T-cell (primary cell): ENCODE results near the gene GCN1. TPM values are rescaled to one million over a fixed set of nuclear protein-coding genes. Genes with fewer than 3 reads are reported as not detected.

Source experiments
- ATAC-seq, 4 experiments: fragments of 200-7000 bp in 3 of 4; fragments of 150-1000 bp in 1 of 4; cut with Tn5 transposase; replicated peaks in 1 of 4; 1 replicate in 3 of 4; 2 replicates in 1 of 4; pipeline ENCODE4 v1.10.0; 2021; ENCODE audit warnings: moderate library complexity in 3 of 4, mild to moderate bottlenecking in 2 of 4, moderate number of reproducible peaks in 1 of 4
- CTCF ChIA-PET, 2 donors: fragments of 300-600 bp; sonication (Branson Sonifier 250); formaldehyde crosslinking; loops; one replicate each; lab custom pipeline; 2022; ENCODE audit warnings: antibody characterized with exemption in 2 of 2; lab: Charles Lee
- POLR2A ChIA-PET, 2 donors: fragments of 300-600 bp; sonication (Branson Sonifier 250); formaldehyde crosslinking; loops; one replicate each; lab custom pipeline; 2022; ENCODE audit warnings: antibody characterized with exemption in 2 of 2; lab: Charles Lee
- DNase-seq, 35 experiments: peaks; one replicate each; pipeline versions ENCODE4 v3.0.0 to v3.0.0-alpha.2; 2013 to 2023
- H3K27ac ChIP-seq: one replicate; pipeline ENCODE4 v1.5.1; 2013; ENCODE audit warnings: low read length
- H3K27me3 ChIP-seq, 2 experiments: replicated peaks in 1 of 2; 1 replicate in 1 of 2; 2 replicates in 1 of 2; pipeline versions ENCODE4 v1.6.1 to v1.7.0; 2013; ENCODE audit warnings: low read length in 1 of 2, mixed read lengths in 1 of 2; ENCODE audit not compliant: control insufficient read depth in 2 of 2, insufficient read depth in 2 of 2; ENCODE audit errors: extremely low read depth in 1 of 2
- H3K36me3 ChIP-seq, 2 donors: 1 replicate in 1 of 2; 2 replicates in 1 of 2; pipeline versions ENCODE4 v1.6.1 to v1.7.0; 2013; ENCODE audit warnings: low read length in 1 of 2; ENCODE audit not compliant: control insufficient read depth in 2 of 2, insufficient read depth in 1 of 2; ENCODE audit errors: extremely low read depth in 1 of 2
- H3K4me1 ChIP-seq, 2 experiments: 1 replicate in 1 of 2; 2 replicates in 1 of 2; pipeline versions ENCODE4 v1.6.1 to v1.7.0; 2013; ENCODE audit warnings: low read length in 2 of 2, mixed read lengths in 1 of 2; ENCODE audit not compliant: insufficient read depth in 2 of 2, control insufficient read depth in 1 of 2; ENCODE audit errors: extremely low read depth in 1 of 2
- H3K4me3 ChIP-seq, 2 donors: 1 replicate in 1 of 2; 2 replicates in 1 of 2; pipeline versions ENCODE4 v1.5.1 to v1.7.0; 2013; ENCODE audit warnings: mild to moderate bottlenecking in 2 of 2, low read length in 1 of 2, moderate library complexity in 1 of 2; ENCODE audit not compliant: control insufficient read depth in 1 of 2; ENCODE audit errors: extremely low read depth in 1 of 2
- H3K9me3 ChIP-seq: 2 replicates; pipeline ENCODE4 v1.7.0; 2013
- H3K27ac Mint-ChIP-seq, 2 donors: one replicate each; pipeline ENCODE4 v1.8.0; 2020 to 2021; ENCODE audit warnings: mild to moderate bottlenecking in 2 of 2, mixed read lengths in 2 of 2
- H3K27me3 Mint-ChIP-seq, 2 donors: one replicate each; pipeline ENCODE4 v1.8.0; 2021 to 2022; ENCODE audit warnings: mixed read lengths in 2 of 2
- H3K36me3 Mint-ChIP-seq: one replicate; pipeline ENCODE4 v1.8.0; 2021; ENCODE audit warnings: mixed read lengths
- H3K4me1 Mint-ChIP-seq, 3 donors: one replicate each; pipeline ENCODE4 v1.8.0; 2020 to 2022; ENCODE audit warnings: mixed read lengths in 3 of 3, mild to moderate bottlenecking in 1 of 3
- H3K4me3 Mint-ChIP-seq, 3 donors: one replicate each; pipeline ENCODE4 v1.8.0; 2020 to 2022; ENCODE audit warnings: mild to moderate bottlenecking in 3 of 3, mixed read lengths in 3 of 3, moderate library complexity in 3 of 3
- H3K9me3 Mint-ChIP-seq, 3 donors: one replicate each; pipeline ENCODE4 v1.8.0; 2020 to 2022; ENCODE audit warnings: mixed read lengths in 3 of 3
- WGBS: methylation state at CpG from one replicate; pipeline ENCODE4 v1.1.5; 2013; ENCODE audit warnings: missing lambda C conversion rate; ENCODE audit not compliant: insufficient coverage; 5-methylcytosine and 5-hydroxymethylcytosine counted together
- total RNA-seq, 35 experiments: library from RNA in 6 of 35; stranded (reverse) in 6 of 35; fragments of 120-200 nt in 1 of 35; gene quantifications; one replicate each; pipeline versions ENCODE4 v1.2.1 to v1.2.4 and lab custom pipeline; 2013 to 2026

Gene GCN1
- total RNA-seq, 5 donors from 2014 or later (not counting 1 experiment from before 2014, with no cell fraction given), result 139 to 171 (median 161) TPM

GRCh38 chr12:120161852-120162251 lies 32.7 kb downstream of the GCN1 start:
- ChIA-PET CTCF (no interaction called here), POLR2A (no interaction called here)
- Histone ChIP-seq H3K9me3 (no peaks in the 10 kb centered on the region), H3K27me3 (no peaks in the 10 kb centered on the region), H3K4me1 (peaks cover 0 to 3% of the 10 kb centered on the region in 2 experiments), H3K4me3 (no peak overlapping the region), H3K27ac (no peak overlapping the region), H3K36me3 (peaks cover 32 to 79% of the 10 kb centered on the region in 2 donors)
- Mint-ChIP-seq H3K4me1 (peaks cover 0 to 2% (median 0%) of the 10 kb centered on the region in 3 donors), H3K4me3 (no peak overlapping the region), H3K27me3 (no peaks in the 10 kb centered on the region), H3K9me3 (no peaks in the 10 kb centered on the region), H3K36me3 (peaks cover 50% of the 10 kb centered on the region), H3K27ac (no peak overlapping the region)
- over 99% methylated on average over 11 of the region's 11 CpGs for WGBS
- ATAC-seq, result no peak
- DNase-seq, result no peak

GRCh38 chr12:120159509-120160237 lies 34.8 kb downstream of the GCN1 start:
- ATAC-seq, result no peak
- Mint-ChIP-seq H3K36me3 (peaks cover 64% of the 10 kb centered on the region), H3K4me3 (no peak overlapping the region), H3K27ac (no peak overlapping the region), H3K4me1 (peaks cover 0 to 2% (median 0%) of the 10 kb centered on the region in 3 donors), H3K9me3 (no peaks in the 10 kb centered on the region), H3K27me3 (no peaks in the 10 kb centered on the region)
- Histone ChIP-seq H3K27ac (no peak overlapping the region), H3K27me3 (no peaks in the 10 kb centered on the region), H3K36me3 (peaks cover 37 to 97% of the 10 kb centered on the region in 2 donors), H3K4me1 (peaks cover 0 to 6% of the 10 kb centered on the region in 2 experiments), H3K9me3 (no peaks in the 10 kb centered on the region), H3K4me3 (no peak overlapping the region)
- WGBS, result 97% methylated on average over 7 of the region's 12 CpGs
- ChIA-PET POLR2A (no interaction called here), CTCF (interaction anchor here in 1 of 2 donors (0.7 kb wide), 1 partner anchor 42 kb away, joined by 5 read pairs; the partner anchor contains the start of gene RPLP0)
- DNase-seq, result no peak

DNA sequence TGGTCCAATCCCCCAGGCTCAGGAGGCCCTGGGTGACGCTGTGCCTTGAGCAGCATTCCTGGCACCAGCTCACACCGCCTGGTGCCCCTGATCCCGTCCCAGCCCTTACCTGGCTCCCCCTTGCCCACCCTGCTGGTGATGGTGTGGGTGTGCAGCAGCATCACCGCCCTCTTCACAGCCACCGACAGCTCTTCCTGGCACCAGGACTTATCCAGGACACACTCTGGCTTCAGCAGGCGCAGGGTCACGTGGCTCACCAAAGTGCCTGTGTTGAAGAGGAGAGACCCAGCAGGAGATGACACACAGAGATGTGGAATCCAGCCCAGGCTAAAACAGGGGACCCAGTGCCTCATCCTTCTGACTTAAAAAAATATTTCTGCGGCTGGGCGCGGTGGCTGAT lies 36.2 kb downstream of the GCN1 start:
- no peaks in the 10 kb centered on the region for H3K27me3 Mint-ChIP-seq
- H3K27me3 ChIP-seq, result no peaks in the 10 kb centered on the region
- H3K4me1 ChIP-seq, result peaks cover 0 to 6% of the 10 kb centered on the region in 2 experiments
- CTCF ChIA-PET, result interaction anchor here in 1 of 2 donors (0.6 kb wide), 1 partner anchor 122 kb away, joined by 4 read pairs; no protein-coding TSS in a partner anchor
- peaks cover 0 to 2% (median 0%) of the 10 kb centered on the region in 3 donors for H3K4me1 Mint-ChIP-seq
- H3K4me3 Mint-ChIP-seq, result no peak overlapping the region
- peaks cover 68% of the 10 kb centered on the region for H3K36me3 Mint-ChIP-seq
- no peaks in the 10 kb centered on the region for H3K9me3 ChIP-seq
- no peaks in the 10 kb centered on the region for H3K9me3 Mint-ChIP-seq
- no peak overlapping the region for H3K4me3 ChIP-seq
- WGBS, result 92% methylated on average over 8 of the region's 10 CpGs
- H3K27ac ChIP-seq, result no peak overlapping the region
- ATAC-seq (no peak), DNase-seq (no peak)
- POLR2A ChIA-PET, result no interaction called here
- H3K36me3 ChIP-seq, result peaks cover 43 to 98% of the 10 kb centered on the region in 2 donors
- no peak overlapping the region for H3K27ac Mint-ChIP-seq

GRCh38 chr12:120157678-120158077 lies 36.8 kb downstream of the GCN1 start:
- Histone ChIP-seq H3K27ac (no peak overlapping the region), H3K27me3 (no peaks in the 10 kb centered on the region), H3K4me3 (no peak overlapping the region), H3K4me1 (peaks cover 0 to 6% of the 10 kb centered on the region in 2 experiments), H3K9me3 (no peaks in the 10 kb centered on the region), H3K36me3 (peaks cover 44 to 98% of the 10 kb centered on the region in 2 donors)
- WGBS, result 98% methylated on average over 6 of the region's 11 CpGs
- POLR2A ChIA-PET, result no interaction called here
- H3K27me3 Mint-ChIP-seq, result no peaks in the 10 kb centered on the region
- no peak overlapping the region for H3K27ac Mint-ChIP-seq
- CTCF ChIA-PET, result interaction anchor here in 1 of 2 donors (0.6 kb wide), 1 partner anchor 122 kb away, joined by 4 read pairs; no protein-coding TSS in a partner anchor
- no peak overlapping the region for H3K4me3 Mint-ChIP-seq
- no peaks in the 10 kb centered on the region for H3K9me3 Mint-ChIP-seq
- DNase-seq (no peak), ATAC-seq (no peak)
- peaks cover 0 to 2% (median 0%) of the 10 kb centered on the region in 3 donors for H3K4me1 Mint-ChIP-seq
- peaks cover 69% of the 10 kb centered on the region for H3K36me3 Mint-ChIP-seq

DNA sequence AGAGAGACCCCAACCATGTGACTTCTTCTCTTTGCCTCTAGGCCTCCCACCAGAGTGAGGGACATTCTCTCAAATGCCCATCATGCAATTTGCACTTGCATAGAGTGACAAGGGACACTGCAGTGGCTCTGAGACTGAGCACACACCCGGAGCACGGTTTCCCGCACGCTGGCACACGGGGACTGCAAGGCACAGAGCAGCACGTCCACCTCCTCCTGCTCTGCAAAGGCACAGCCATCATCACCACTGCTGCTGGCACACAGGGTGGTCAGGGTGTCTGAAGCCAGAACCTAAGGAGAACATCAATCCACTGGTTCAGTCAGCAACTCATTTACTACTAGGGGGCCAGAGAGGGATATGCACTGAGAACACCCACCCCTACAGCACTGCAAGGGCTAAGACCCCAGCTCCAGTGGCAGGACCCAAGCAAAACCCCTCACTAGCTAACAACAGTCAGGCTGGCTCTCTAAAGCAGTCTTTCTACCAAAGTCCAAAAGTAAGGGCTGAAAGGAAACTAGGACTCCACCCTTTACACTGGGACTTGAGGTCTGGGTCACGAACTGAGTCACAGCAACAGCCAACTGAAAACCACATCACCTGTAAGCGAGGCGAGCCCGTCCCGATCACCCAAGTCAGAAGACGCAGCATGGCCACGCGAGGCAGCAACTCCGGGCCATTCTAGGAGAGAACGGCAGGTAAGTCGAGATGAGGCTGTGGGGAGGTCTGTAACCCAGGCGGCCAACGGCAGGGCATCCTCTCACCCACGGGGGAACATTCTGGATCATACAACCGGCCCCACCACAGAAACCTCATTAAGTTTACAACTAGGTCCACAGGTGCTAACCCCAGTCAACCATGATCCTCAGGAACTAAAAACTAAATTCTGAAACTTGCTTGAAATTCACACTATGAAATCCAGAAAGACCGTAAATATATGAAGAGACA lies 37.9 kb downstream of the GCN1 start:
- no peaks in the 10 kb centered on the region for H3K27me3 Mint-ChIP-seq
- CTCF ChIA-PET, result interaction anchor here in 1 of 2 donors (0.6 kb wide), 1 partner anchor 18 kb away, joined by 6 read pairs; no protein-coding TSS in a partner anchor
- Histone ChIP-seq H3K4me1 (peaks cover 0 to 6% of the 10 kb centered on the region in 2 experiments), H3K27ac (no peak overlapping the region), H3K27me3 (no peaks in the 10 kb centered on the region), H3K4me3 (no peak overlapping the region), H3K36me3 (peaks cover 43 to 92% of the 10 kb centered on the region in 2 donors), H3K9me3 (no peaks in the 10 kb centered on the region)
- WGBS, result 92% methylated on average over 13 of the region's 22 CpGs
- H3K27ac Mint-ChIP-seq, result no peak overlapping the region
- peak in 1 of 4 experiments; percentile 57 for ATAC-seq
- H3K36me3 Mint-ChIP-seq, result peaks cover 63% of the 10 kb centered on the region
- H3K4me3 Mint-ChIP-seq, result no peak overlapping the region
- POLR2A ChIA-PET, result no interaction called here
- peaks cover 0 to 2% (median 0%) of the 10 kb centered on the region in 3 donors for H3K4me1 Mint-ChIP-seq
- DNase-seq, result peak in 1 of 35 experiments; percentile 14
- H3K9me3 Mint-ChIP-seq, result no peaks in the 10 kb centered on the region

GRCh38 chr12:120155072-120155471 lies 39.4 kb downstream of the GCN1 start:
- Mint-ChIP-seq H3K27ac (no peak overlapping the region), H3K36me3 (peaks cover 49% of the 10 kb centered on the region), H3K27me3 (no peaks in the 10 kb centered on the region), H3K4me1 (peaks cover 0 to 2% (median 0%) of the 10 kb centered on the region in 3 donors), H3K9me3 (no peaks in the 10 kb centered on the region), H3K4me3 (no peak overlapping the region)
- Histone ChIP-seq H3K4me3 (no peak overlapping the region), H3K9me3 (no peaks in the 10 kb centered on the region), H3K27ac (no peak overlapping the region), H3K36me3 (peaks cover 39 to 88% of the 10 kb centered on the region in 2 donors), H3K4me1 (peaks cover 0 to 6% of the 10 kb centered on the region in 2 experiments), H3K27me3 (no peaks in the 10 kb centered on the region)
- ChIA-PET CTCF (no interaction called here), POLR2A (no interaction called here)
- WGBS, result 98% methylated on average over 15 of the region's 15 CpGs
- ATAC-seq (no peak), DNase-seq (no peak)
